Nephron progenitor cell (in vitro differentiated cells): ENCODE data around the gene RIT1.
A peak's percentile ranks its signal among the peaks of the same experiment; 100 is the strongest.
"Not testable (repeated sequence)": the region's sequence is repeated elsewhere in the genome, so short reads cannot be mapped to it uniquely, and the experiment has no call there.

ENCODE experiments used
- DNase-seq: peaks from one replicate; pipeline ENCODE4 v3.0.0; 2021
- H3K27ac Mint-ChIP-seq: 2 replicates; pipeline ENCODE4 v1.8.0; 2021; ENCODE audit warnings: mild to moderate bottlenecking, moderate library complexity, mixed read lengths
- H3K27me3 Mint-ChIP-seq: 2 replicates; pipeline ENCODE4 v1.8.0; 2021; ENCODE audit warnings: mild to moderate bottlenecking, low read depth, mixed read lengths; ENCODE audit not compliant: poor library complexity
- H3K36me3 Mint-ChIP-seq: 2 replicates; pipeline ENCODE4 v1.8.0; 2021; ENCODE audit warnings: low read depth, mixed read lengths
- H3K4me1 Mint-ChIP-seq: 2 replicates; pipeline ENCODE4 v1.8.0; 2021; ENCODE audit warnings: mixed read lengths
- H3K4me3 Mint-ChIP-seq: 2 replicates; pipeline ENCODE4 v1.8.0; 2021; ENCODE audit warnings: mild to moderate bottlenecking, moderate library complexity, mixed read lengths
- H3K9me3 Mint-ChIP-seq: 2 replicates; pipeline ENCODE4 v1.8.0; 2021; ENCODE audit warnings: mild to moderate bottlenecking, moderate library complexity, mixed read lengths
- TF ChIP-seq, protein P1 (sequence below): fragments of 200-600 bp; sonication (generic); IDR thresholded peaks from 2 replicates; pipeline ENCODE4 v1.5.0; 2021; ENCODE audit warnings: antibody characterized with exemption

RIT1 gene

DNA sequence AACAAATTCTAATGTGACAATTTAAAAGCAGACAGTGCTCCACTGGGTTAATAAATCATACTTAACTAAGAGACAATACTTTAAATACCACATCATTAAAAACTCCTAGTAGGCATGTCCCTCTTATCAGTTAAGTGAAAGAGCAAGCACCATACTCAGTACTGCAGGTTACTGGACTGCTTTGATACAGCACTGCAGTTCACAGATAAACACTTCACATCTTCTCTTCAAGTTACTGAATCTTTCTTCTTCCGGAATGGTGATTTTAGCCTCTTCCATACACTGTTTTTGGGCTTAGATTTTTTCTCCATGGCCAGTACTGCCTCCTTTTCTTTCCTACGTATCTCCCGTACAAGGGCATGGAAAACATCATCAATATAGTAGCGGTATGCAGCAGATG is 11.0 kb downstream of the RIT1 start:
- H3K27ac Mint-ChIP-seq, result no peak overlapping the region
- DNase-seq, result no peak
- H3K36me3 Mint-ChIP-seq, result peaks cover 65% of the 10 kb centered on the region
- no peaks in the 10 kb centered on the region for H3K9me3 Mint-ChIP-seq
- H3K4me1 Mint-ChIP-seq, result no peaks in the 10 kb centered on the region
- no peaks in the 10 kb centered on the region for H3K27me3 Mint-ChIP-seq
- TF ChIP-seq, protein P1, sequence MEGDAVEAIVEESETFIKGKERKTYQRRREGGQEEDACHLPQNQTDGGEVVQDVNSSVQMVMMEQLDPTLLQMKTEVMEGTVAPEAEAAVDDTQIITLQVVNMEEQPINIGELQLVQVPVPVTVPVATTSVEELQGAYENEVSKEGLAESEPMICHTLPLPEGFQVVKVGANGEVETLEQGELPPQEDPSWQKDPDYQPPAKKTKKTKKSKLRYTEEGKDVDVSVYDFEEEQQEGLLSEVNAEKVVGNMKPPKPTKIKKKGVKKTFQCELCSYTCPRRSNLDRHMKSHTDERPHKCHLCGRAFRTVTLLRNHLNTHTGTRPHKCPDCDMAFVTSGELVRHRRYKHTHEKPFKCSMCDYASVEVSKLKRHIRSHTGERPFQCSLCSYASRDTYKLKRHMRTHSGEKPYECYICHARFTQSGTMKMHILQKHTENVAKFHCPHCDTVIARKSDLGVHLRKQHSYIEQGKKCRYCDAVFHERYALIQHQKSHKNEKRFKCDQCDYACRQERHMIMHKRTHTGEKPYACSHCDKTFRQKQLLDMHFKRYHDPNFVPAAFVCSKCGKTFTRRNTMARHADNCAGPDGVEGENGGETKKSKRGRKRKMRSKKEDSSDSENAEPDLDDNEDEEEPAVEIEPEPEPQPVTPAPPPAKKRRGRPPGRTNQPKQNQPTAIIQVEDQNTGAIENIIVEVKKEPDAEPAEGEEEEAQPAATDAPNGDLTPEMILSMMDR, result no peak
- H3K4me3 Mint-ChIP-seq, result no peak overlapping the region

GRCh38 chr1:155899683-155900082 is 11.5 kb downstream of the RIT1 start:
- TF ChIP-seq, protein P1, result no peak
- Mint-ChIP-seq H3K36me3 (peaks cover 63% of the 10 kb centered on the region), H3K27ac (peak overlapping the region; percentile 77), H3K27me3 (no peaks in the 10 kb centered on the region), H3K4me1 (no peaks in the 10 kb centered on the region), H3K4me3 (no peak overlapping the region), H3K9me3 (no peaks in the 10 kb centered on the region)
- no peak for DNase-seq

GRCh38 chr1:155898888-155899287 is 12.3 kb downstream of the RIT1 start:
- Mint-ChIP-seq H3K27me3 (no peaks in the 10 kb centered on the region), H3K4me3 (no peak overlapping the region), H3K4me1 (no peaks in the 10 kb centered on the region), H3K36me3 (peaks cover 56% of the 10 kb centered on the region), H3K9me3 (no peaks in the 10 kb centered on the region), H3K27ac (no peak overlapping the region)
- DNase-seq, result no peak
- TF ChIP-seq, protein P1, result no peak

DNA sequence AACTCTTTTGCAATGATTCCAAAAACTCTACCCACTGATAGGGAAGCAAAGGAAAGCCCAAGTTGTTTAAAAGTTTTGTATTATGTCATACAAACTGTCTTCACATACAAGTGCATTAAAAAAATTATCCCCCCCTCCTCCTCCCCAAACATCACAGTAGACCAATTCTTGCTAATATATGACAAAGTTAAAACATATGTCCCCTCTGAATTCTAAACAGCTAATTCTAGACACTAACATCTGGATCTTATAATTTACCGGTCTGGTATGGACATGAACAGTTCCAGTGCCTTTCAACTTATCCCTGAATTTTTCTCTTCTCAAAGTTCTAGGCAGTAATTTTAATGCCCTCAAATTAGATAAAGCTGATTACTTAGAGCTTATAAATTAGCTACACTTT is 13.4 kb downstream of the RIT1 start:
- no peak for DNase-seq
- H3K9me3 Mint-ChIP-seq, result no peaks in the 10 kb centered on the region
- no peak overlapping the region for H3K4me3 Mint-ChIP-seq
- peaks cover 51% of the 10 kb centered on the region for H3K36me3 Mint-ChIP-seq
- H3K27me3 Mint-ChIP-seq, result peaks cover 4% of the 10 kb centered on the region
- no peaks in the 10 kb centered on the region for H3K4me1 Mint-ChIP-seq
- TF ChIP-seq, protein P1, result no peak
- H3K27ac Mint-ChIP-seq, result no peak overlapping the region

GRCh38 chr1:155896476-155896875 is 14.7 kb downstream of the RIT1 start:
- not testable (repeated sequence) for H3K4me1 Mint-ChIP-seq, H3K27me3 Mint-ChIP-seq, H3K9me3 Mint-ChIP-seq, H3K27ac Mint-ChIP-seq, H3K4me3 Mint-ChIP-seq, DNase-seq
- peaks cover 45% of the 10 kb centered on the region for H3K36me3 Mint-ChIP-seq

DNA sequence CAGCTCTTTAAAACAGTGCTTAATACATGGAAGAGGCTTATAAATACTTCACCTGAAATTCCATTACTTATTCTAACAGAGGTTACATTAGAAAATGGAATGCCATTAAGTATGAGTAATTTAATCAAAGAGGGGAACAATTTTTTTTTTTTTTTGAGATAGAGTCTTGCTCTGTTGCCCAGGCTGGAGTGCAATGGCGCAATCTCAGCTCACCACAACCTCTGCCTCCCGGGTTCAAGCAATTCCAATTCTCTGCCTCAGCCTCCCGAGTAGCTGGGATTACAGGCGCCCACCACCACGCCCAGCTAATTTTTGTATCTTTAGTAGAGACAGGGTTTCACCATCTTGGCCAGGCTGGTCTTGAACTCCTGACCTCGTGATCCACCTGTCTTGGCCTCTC is 15.5 kb downstream of the RIT1 start:
- not testable (repeated sequence) for H3K4me1 Mint-ChIP-seq, H3K9me3 Mint-ChIP-seq, H3K27ac Mint-ChIP-seq, DNase-seq, H3K4me3 Mint-ChIP-seq, H3K27me3 Mint-ChIP-seq
- peaks cover 41% of the 10 kb centered on the region for H3K36me3 Mint-ChIP-seq

GRCh38 chr1:155893389-155894142 is 17.6 kb downstream of the RIT1 start:
- Mint-ChIP-seq H3K36me3 (peaks cover 21% of the 10 kb centered on the region), H3K4me3 (no peak overlapping the region), H3K4me1 (no peaks in the 10 kb centered on the region), H3K27ac (peak overlapping the region; percentile 17), H3K9me3 (no peaks in the 10 kb centered on the region), H3K27me3 (peaks cover 8% of the 10 kb centered on the region)
- TF ChIP-seq, protein P1, result no peak
- no peak for DNase-seq
